Measurements from ENCODE around the gene DGKH. TPM values are rescaled to one million over a fixed set of nuclear protein-coding genes. Genes with fewer than 3 reads are reported as not detected.
A peak's percentile ranks its signal among the peaks of the same experiment; 100 is the strongest.
"Not testable (repeated sequence)": the region's sequence is repeated elsewhere in the genome, so short reads cannot be mapped to it uniquely, and the experiment has no call there.

The DGKH gene
- total RNA-seq, 1 donor from 2014 or later, result 18.7 TPM

DNA sequence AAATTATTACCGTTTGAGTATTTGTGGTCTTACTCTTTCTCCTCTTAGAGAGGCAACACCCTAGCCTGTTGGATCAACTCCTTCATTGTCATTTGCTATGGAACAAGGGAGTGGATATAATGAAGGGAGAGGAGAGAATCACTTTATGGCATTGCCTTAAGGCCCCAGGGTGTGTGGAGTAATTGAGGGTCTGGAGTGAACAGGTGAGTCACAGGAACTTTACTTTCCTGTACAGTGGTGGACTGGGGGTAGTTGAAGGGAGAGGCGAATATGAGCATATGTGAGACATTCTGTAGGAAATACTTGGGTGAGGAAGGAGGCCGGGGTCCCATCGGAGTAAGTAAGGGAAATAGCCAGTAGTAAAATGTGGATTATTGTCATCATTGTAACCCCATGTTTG, 17.0 kb downstream of the DGKH start:
- intact Hi-C loops (cut with DNase I), result no loop called here
- ATAC-seq, result no peak
- DNase-seq, result no peak

DNA sequence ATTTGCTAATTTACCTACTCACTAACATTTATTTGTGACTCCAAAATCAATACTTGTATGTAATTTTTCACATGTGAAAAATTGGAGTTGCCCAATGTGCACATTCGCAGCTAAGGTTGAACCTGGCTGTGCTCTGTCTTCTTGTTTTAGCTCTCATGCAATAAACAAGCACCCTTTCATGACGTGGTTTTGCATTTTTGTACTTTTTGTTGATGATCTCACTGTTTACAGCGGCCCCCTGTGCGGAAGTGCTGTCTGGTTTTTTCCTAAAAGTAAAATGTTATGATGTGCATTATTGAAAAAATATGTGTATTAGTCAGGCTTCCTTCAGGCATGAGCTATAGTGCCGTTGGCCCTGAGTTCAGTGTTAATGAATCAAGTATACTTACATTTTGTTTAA, 18.1 kb downstream of the DGKH start:
- peaks cover 5% of the 10 kb centered on the region for H3K36me3 ChIP-seq
- TF ChIP-seq, protein P1, sequence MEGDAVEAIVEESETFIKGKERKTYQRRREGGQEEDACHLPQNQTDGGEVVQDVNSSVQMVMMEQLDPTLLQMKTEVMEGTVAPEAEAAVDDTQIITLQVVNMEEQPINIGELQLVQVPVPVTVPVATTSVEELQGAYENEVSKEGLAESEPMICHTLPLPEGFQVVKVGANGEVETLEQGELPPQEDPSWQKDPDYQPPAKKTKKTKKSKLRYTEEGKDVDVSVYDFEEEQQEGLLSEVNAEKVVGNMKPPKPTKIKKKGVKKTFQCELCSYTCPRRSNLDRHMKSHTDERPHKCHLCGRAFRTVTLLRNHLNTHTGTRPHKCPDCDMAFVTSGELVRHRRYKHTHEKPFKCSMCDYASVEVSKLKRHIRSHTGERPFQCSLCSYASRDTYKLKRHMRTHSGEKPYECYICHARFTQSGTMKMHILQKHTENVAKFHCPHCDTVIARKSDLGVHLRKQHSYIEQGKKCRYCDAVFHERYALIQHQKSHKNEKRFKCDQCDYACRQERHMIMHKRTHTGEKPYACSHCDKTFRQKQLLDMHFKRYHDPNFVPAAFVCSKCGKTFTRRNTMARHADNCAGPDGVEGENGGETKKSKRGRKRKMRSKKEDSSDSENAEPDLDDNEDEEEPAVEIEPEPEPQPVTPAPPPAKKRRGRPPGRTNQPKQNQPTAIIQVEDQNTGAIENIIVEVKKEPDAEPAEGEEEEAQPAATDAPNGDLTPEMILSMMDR (IDR thresholded peaks at IDR 0.05), result no peak
- no peak overlapping the region for H3K4me3 ChIP-seq
- peaks cover 6% of the 10 kb centered on the region for H3K4me1 ChIP-seq
- ATAC-seq, result no peak
- DNase-seq, result no peak
- intact Hi-C loops (cut with DNase I), result no loop called here
- no peaks in the 10 kb centered on the region for H3K27me3 ChIP-seq (ENCODE audit: low read depth)
- no peaks in the 10 kb centered on the region for H3K9me3 ChIP-seq
- H3K27ac ChIP-seq, result no peak overlapping the region

More for the DNA sequence above, 17.0 kb downstream of the DGKH start:
- peaks cover 6% of the 10 kb centered on the region for H3K4me1 ChIP-seq
- H3K27ac ChIP-seq, result no peak overlapping the region
- H3K4me3 ChIP-seq, result no peak overlapping the region
- TF ChIP-seq, protein P1 (IDR thresholded peaks at IDR 0.05), result no peak
- H3K36me3 ChIP-seq, result peaks cover 5% of the 10 kb centered on the region
- H3K9me3 ChIP-seq, result no peaks in the 10 kb centered on the region
- H3K27me3 ChIP-seq (ENCODE audit: low read depth), result no peaks in the 10 kb centered on the region

DNA sequence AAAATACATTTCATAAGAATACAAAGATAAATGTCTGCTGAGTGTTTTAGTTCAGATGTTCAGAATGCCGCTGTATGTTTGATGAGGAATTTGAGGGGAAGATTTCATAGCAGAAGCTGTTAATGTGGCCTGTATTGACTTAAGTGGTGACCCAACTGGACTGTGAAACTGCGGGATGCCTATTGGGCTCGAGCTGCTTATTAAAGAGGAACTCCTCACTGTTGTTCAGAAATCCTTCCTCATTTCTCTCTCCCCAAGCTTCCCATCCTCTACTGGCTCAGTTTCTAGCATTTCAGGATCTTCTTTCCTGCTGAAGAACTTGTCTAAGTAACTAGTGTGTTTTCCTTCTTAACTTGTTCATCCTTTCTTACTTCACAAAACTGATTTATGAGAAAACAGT, 20.4 kb downstream of the DGKH start:
- Histone ChIP-seq H3K27me3 (ENCODE audit: low read depth) (no peaks in the 10 kb centered on the region), H3K36me3 (peaks cover 5% of the 10 kb centered on the region), H3K9me3 (no peaks in the 10 kb centered on the region), H3K4me1 (peaks cover 6% of the 10 kb centered on the region), H3K4me3 (no peak overlapping the region), H3K27ac (no peak overlapping the region)
- TF ChIP-seq, protein P1 (IDR thresholded peaks at IDR 0.05), result no peak
- ATAC-seq (no peak), DNase-seq (no peak)
- intact Hi-C loops (cut with DNase I), result no loop called here

GRCh38 chr13:42070599-42070998, 22.2 kb downstream of the DGKH start:
- DNase-seq; H3K27ac ChIP-seq; H3K4me3 ChIP-seq; intact Hi-C loops (cut with DNase I); H3K4me1 ChIP-seq; H3K9me3 ChIP-seq; H3K36me3 ChIP-seq; H3K27me3 ChIP-seq (ENCODE audit: low read depth): not testable (repeated sequence)
- ATAC-seq, result peak; percentile 63 to 69

- ATAC-seq; intact Hi-C loops (cut with DNase I): not testable (repeated sequence)
These were observed 22.7 kb downstream of the DGKH start for GRCh38 chr13:42071179-42071578.

DNA sequence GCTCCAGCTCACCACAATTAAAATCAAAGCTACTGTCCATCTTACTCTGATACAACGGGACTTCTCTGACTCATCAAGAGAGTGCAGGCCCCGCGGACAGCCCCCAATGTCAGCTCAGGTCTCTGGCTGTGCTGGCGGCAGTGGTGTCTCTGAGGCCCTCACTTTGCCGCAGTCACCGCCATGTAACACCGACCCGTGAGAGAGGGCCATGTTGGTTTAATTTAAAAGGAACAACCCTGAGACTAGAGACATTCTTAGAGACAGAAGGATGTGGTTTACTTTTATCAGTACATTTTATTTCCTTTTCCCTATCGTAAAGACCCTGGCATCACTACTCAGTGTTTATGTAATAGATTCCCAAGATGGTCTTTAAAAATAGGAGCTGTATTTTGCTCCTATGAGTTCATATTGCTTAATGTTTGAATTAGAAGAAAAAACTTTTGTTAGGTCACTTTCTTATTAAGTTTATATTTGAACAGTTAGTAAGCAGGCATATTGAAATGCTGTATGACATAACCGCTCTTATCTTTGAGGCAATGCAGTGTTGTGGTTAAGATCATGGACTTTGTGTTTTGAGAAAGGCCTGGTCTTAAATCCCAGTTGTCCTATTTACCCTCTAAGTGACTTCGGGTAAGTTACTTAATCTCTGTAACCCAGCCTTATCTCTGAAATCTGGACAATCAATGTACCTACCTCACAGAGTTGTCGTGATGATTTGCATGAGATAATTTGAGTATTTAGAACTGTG, 23.4 kb downstream of the DGKH start:
- Histone ChIP-seq H3K36me3 (no peaks in the 10 kb centered on the region), H3K27ac (no peak overlapping the region), H3K27me3 (ENCODE audit: low read depth) (no peaks in the 10 kb centered on the region), H3K9me3 (no peaks in the 10 kb centered on the region), H3K4me1 (peaks cover 6% of the 10 kb centered on the region), H3K4me3 (no peak overlapping the region)
- TF ChIP-seq, protein P1 (IDR thresholded peaks at IDR 0.05), result no peak
- ATAC-seq (peak in 1 of 2 donors; percentile 18), DNase-seq (no peak)
- intact Hi-C loops (cut with DNase I), result no loop called here

More at GRCh38 chr13:42071179-42071578, 22.7 kb downstream of the DGKH start:
- not testable (repeated sequence) for H3K27me3 ChIP-seq (ENCODE audit: low read depth); H3K4me1 ChIP-seq; H3K27ac ChIP-seq; H3K4me3 ChIP-seq; H3K9me3 ChIP-seq; DNase-seq; H3K36me3 ChIP-seq
